Measurements from ENCODE around the gene CRIP1.

DNA sequence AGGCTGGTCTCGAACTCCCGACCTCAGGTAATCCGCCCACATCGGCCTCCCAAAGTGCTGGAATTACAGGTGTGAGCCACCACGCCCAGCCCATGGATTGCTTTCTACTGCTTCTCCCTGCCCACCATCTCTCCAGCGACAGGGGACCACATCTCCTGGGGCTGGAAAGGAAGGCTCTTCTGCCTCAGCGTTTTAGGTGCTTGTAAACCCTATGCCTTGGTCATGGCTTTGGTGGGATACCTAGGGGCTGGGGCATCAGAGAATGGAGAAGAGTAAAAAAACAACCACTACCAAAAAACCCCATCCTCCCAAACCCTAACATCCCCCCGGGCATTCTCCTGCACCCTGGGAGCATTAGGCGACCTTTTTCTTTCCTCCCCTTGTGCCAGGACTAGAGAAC is 38.6 kb downstream of the CRIP1 start:
- TF ChIP-seq, protein P1, sequence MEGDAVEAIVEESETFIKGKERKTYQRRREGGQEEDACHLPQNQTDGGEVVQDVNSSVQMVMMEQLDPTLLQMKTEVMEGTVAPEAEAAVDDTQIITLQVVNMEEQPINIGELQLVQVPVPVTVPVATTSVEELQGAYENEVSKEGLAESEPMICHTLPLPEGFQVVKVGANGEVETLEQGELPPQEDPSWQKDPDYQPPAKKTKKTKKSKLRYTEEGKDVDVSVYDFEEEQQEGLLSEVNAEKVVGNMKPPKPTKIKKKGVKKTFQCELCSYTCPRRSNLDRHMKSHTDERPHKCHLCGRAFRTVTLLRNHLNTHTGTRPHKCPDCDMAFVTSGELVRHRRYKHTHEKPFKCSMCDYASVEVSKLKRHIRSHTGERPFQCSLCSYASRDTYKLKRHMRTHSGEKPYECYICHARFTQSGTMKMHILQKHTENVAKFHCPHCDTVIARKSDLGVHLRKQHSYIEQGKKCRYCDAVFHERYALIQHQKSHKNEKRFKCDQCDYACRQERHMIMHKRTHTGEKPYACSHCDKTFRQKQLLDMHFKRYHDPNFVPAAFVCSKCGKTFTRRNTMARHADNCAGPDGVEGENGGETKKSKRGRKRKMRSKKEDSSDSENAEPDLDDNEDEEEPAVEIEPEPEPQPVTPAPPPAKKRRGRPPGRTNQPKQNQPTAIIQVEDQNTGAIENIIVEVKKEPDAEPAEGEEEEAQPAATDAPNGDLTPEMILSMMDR (IDR thresholded peaks at IDR 0.05): no peak
- TF ChIP-seq ZFX (IDR thresholded peaks at IDR 0.05; ENCODE audit: borderline replicate concordance): no peak

All from 22Rv1 (cell line).